H1 (cell line): ENCODE data around the gene IQSEC3. TPM values are rescaled to one million over a fixed set of nuclear protein-coding genes. Genes with fewer than 3 reads are reported as not detected.
A peak's percentile ranks its signal among the peaks of the same experiment; 100 is the strongest.

Experiments
- ATF3 ChIP-seq: IDR thresholded peaks from 2 replicates; pipeline ENCODE4 v1.6.1; 2011; ENCODE audit warnings: low read depth, mild to moderate bottlenecking, low read length; ENCODE audit not compliant: insufficient read depth
- EGR1 ChIP-seq: IDR thresholded peaks from 2 replicates; pipeline ENCODE4 v1.6.1; 2011; ENCODE audit warnings: low read depth, low read length, borderline replicate concordance
- GTF2F1 ChIP-seq: IDR thresholded peaks from 2 replicates; pipeline ENCODE4 v1.6.1; 2012; ENCODE audit warnings: low read depth, low read length, improper control_type of control experiment, borderline replicate concordance
- polyA plus RNA-seq, 7 experiments: library from polyadenylated mRNA; depleted of rRNA in 3 of 7; stranded (reverse) in 5 of 7; unstranded in 2 of 7; fragments of >200 nt in 5 of 7; fragments of 200-250 nt in 2 of 7; gene quantifications; 1 replicate in 5 of 7; 2 replicates in 1 of 7; 4 replicates in 1 of 7; pipeline versions ENCODE4 v1.2.1 to v1.2.3, GENCODE V29; 2011 to 2013; ENCODE audit warnings: missing spikeins in 2 of 7, mixed read lengths in 2 of 7
- total RNA-seq: library from RNA; stranded (reverse); fragmentation: NEBNext Ultra II Directional; extraction: Animal tissue kit (Norgen Biotek cat#: 25700); gene quantifications from 2 replicates; pipeline ENCODE4 v1.2.1, GENCODE V29; 2021

Gene IQSEC3
- total and polyA plus RNA-seq, 2 of the 8 experiments (the other 6 are each of a cell fraction or from before 2014, with no cell fraction given) = 1.2 to 3.1 TPM

DNA sequence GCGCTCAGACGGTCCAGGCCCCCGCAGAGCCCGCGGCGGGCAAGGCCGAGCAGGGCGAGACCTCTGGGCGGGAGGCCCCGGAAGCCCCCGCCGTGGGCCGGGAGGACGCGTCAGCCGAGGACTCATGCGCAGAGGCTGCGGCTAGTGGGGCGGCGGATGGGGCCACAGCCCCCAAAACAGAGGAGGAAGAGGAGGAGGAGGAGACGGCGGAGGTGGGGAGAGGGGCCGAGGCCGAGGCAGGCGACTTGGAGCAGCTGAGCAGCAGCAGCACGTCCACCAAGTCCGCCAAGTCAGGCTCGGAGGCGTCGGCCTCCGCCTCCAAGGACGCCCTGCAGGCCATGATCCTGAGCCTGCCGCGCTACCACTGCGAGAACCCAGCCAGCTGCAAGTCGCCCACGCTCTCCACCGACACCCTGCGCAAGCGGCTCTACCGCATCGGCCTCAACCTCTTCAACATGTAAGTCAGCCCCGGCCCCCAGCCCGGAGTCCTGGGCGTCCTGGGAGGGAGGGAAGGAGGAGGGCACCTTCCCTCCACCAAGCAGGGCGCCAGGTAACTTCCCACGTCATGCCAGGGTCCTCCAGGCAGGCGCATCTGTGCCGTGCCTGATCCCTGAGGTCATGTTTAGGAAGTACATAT, 72.4 kb downstream of the IQSEC3 start (continued):
- TF ChIP-seq GTF2F1 = no peak
- TF ChIP-seq ATF3 = no peak
- TF ChIP-seq EGR1 = peak; percentile 79; the same call in 1 of the 2 replicates
